ENCODE results near the gene PSMG3.
A peak's percentile ranks its signal among the peaks of the same experiment; 100 is the strongest.
"Not testable (repeated sequence)": the region's sequence is repeated elsewhere in the genome, so short reads cannot be mapped to it uniquely, and the experiment has no call there.

Gene PSMG3

DNA sequence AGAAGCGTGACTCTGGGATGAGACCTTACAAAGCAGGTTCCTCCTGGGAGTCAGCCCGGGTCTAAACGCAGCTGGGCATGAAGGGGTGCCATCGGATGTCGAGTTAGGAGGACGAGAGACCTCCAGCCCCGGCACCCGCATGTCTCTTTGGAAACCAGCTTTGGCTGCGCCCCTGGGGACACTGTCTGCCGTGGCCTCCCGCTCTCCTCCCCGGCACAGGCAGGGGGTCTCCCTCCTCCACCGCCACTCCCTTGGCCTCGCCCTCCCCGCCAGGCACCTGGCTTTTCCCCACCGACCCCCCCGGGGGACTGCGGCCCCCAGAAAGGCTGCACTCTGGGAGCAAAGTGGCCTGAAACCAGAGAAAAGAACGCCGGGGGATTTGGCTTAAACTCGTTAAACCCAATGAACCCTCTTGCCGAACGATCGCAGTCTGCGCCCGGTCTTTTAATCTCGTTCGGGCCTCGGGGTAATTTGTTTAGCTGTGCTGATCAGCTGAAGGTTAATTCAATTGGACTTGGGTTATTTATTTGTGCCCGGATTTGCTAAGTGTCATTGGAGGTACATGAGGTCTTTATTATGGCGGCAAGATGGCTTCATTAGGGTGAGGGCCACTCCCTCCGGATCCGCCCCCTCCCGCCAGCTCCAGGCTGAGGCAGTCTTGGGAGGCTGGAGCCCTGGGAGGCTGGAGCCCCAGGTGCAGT lies 16.4 kb upstream of the PSMG3 start:
- TF ChIP-seq ZFX (IDR thresholded peaks at IDR 0.05), result no peak
- TF ChIP-seq, protein P1, sequence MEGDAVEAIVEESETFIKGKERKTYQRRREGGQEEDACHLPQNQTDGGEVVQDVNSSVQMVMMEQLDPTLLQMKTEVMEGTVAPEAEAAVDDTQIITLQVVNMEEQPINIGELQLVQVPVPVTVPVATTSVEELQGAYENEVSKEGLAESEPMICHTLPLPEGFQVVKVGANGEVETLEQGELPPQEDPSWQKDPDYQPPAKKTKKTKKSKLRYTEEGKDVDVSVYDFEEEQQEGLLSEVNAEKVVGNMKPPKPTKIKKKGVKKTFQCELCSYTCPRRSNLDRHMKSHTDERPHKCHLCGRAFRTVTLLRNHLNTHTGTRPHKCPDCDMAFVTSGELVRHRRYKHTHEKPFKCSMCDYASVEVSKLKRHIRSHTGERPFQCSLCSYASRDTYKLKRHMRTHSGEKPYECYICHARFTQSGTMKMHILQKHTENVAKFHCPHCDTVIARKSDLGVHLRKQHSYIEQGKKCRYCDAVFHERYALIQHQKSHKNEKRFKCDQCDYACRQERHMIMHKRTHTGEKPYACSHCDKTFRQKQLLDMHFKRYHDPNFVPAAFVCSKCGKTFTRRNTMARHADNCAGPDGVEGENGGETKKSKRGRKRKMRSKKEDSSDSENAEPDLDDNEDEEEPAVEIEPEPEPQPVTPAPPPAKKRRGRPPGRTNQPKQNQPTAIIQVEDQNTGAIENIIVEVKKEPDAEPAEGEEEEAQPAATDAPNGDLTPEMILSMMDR (conservative IDR thresholded peaks at IDR 0.05), result no peak

DNA sequence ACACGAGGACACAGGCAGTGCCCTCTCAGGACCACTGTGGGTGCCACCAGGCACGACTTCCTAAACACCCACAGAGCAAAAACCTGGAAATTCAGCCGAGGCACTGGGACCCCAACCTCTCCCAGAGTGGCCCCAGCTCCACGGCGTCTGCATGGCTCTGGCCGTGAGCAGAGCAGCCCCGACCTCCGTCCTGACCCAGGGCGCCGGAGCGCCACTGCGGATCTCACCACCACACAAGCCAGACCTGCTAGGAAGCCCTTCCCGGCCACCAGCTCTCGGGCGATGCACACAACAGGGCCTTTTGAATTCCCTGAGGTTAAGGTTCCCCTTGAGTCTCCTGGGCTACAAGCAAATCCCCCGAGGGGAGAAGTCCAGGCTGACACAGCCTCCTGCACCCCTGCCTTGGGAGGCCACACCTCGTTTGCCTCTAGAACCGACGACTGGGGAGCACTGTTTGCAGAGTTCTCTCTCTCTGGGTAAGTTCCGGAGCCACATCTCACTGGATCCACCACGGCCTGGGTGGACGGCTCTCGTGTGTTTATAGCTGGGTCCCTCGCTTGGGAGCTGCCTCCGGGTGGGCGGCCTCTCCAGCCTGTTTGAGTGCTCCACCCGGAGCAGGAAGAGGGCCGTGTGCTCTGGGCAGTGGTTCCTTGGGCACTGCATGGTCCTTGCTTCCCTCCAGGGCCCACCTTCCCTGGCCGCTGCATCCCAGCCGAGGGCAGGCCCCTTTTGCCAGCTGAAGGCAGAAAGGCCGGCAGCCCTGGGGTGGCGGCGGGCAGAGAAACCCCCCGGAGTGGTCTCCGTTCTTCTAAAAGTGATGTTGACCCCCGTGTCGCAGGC lies 15.5 kb upstream of the PSMG3 start:
- H3K27ac ChIP-seq, result no peak overlapping the region
- TF ChIP-seq, protein P1 (conservative IDR thresholded peaks at IDR 0.05), result no peak
- no peak for TF ChIP-seq ZFX (IDR thresholded peaks at IDR 0.05)

More for the DNA sequence above, 16.4 kb upstream of the PSMG3 start:
- H3K27ac ChIP-seq, result no peak overlapping the region

DNA sequence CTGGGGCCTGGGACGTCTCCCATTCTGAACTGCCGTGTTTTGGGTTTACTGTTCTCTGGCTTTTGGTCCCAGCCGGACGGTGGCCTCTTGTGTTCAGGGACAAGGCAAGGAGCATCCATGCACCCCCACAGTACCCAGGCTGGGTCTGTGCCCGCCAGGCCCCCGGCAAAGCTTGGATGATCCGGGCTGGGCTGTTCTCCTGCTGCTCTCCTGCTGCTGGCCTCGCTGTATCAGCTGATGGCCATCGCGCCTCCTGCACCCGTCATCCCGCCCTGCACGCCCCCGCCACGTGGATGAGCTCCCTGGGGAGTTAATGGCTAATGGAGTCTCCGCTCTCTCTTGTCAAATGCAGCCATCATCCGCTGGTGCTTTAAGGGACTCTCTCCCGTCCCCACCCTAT lies 14.9 kb upstream of the PSMG3 start:
- TF ChIP-seq, protein P1 (conservative IDR thresholded peaks at IDR 0.05), result no peak
- no peak for TF ChIP-seq ZFX (IDR thresholded peaks at IDR 0.05)

DNA sequence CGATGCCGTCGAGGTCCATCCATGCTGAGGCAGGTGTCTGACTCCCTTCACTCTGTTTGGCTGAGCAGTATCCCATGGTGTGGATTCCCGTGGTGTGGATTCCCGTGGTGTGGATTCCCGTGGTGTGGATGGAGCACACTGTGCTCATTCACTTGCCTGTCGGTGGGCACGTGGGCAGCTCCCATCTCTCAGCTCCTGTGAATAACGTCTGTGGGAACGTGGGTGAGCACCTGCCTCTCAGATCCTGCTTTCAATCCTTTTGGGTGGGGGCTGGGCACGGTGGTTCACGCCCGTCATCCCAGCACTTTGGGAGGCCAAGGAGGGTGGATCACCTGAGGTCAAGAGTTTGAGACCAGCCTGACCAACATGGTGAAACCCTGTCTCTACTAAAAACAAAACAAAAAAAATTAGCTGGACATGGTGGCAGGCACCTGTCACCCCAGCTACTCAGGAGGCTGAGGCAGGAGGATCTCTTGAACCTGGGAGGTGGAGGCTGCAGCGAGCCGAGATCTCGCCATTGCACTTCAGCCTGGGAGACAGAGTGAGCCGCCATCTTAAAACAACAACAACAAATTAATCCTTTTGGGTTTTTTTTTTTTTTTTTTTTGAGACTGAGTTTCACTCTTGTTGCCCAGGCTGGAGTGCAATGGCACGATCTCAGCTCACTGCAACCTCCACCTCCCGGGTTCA lies 13.6 kb upstream of the PSMG3 start:
- not testable (repeated sequence) for H3K27ac ChIP-seq

More for the DNA sequence above, 14.9 kb upstream of the PSMG3 start:
- H3K27ac ChIP-seq, result no peak overlapping the region

DNA sequence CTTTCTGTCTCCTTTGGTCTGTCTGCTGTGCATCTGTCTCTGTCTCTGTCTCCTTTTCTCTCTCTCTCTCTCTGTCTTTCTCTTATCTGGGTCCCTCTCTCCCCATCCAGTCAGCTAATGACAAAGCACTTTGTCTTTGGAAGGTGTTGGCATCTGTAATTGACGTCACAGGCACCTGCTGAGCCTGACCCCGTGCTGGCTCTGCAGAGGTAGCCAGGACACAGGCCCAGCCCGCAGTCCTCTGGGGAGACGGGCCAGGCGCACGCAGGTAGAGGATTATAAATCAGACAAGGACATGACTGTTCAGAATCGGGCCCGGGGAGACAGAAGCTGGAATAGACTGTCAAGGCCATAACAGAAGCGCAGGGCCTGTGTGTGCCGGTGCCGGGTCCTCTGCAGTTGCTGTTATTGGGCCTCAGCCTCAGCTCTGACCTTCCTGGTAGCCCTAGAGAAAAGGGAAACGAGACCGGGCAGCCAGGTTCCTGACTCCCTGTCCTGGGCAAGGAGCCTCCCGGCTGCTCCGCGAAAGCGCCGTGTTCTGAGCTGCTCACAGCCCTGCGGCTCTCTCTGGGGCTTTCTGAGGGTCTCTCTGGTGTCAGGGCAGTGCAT lies 10.7 kb upstream of the PSMG3 start:
- no peak overlapping the region for H3K27ac ChIP-seq
- no peak for TF ChIP-seq ZFX (IDR thresholded peaks at IDR 0.05)
- TF ChIP-seq, protein P1 (conservative IDR thresholded peaks at IDR 0.05), result no peak

DNA sequence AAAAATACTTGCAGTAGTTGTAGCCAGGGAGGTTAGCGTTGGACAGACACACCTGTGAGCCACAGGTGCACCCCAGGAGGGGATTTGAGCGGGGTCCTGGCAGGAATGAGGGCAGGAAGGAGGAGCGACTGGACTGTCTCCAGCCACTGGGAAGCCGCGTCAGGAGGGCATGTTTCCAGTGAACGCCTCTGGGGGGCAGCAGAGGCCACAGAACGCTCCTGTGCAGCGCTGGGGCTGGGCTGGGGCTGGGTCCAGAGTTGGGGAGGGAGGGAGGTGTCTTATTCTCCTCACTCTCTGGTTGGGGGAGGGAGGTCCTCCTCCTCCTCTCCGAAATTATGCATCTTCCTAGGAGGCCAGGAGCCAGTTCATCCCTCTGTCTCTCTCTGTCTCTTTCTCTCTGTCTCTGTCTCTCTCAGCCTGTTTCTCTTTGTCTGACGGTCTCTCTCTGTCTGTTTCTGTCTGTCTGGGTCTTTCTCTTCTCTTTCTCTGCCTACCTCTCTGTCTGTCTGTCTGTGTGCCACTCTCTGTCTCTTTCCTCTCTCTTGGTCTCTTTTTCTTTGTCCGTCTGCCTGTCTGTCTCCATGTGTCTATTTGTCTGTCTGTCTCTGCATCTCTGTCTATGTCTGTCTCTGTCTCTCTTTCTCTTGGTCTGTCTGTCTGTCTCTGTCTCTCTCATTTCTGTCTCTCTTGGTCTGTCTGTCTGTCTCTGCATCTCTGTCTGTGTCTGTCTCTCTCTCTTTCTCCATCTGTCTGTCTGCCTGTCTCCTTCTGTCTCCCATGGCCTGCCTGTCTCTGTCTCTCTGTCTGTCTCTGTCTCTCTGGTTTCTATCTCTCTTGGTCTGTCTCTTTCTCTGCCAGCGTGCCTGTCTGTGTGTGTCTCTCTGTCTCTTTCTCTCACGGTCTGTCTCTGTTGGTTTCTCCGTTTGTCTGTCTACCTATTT lies 9.9 kb upstream of the PSMG3 start:
- TF ChIP-seq, protein P1 (conservative IDR thresholded peaks at IDR 0.05), result peak; percentile 93
- TF ChIP-seq ZFX (IDR thresholded peaks at IDR 0.05), result no peak
- no peak overlapping the region for H3K27ac ChIP-seq

DNA sequence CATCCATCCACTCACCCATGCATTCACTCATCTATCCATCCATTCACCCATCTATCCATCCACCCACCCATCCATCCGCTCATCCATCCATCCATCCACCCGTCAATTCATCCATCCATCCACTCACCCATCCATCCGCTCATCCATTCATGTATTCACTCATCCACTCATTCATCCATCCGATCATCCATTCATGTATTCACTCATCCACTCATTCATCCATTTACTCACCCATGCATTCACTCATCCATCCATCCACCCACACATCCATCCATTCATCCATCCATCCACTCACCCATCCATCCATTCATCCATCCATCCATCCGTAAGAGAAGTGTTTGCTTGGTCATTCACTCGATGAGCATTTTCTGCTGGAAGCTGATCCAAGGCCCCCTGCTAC lies 8.7 kb upstream of the PSMG3 start:
- no peak overlapping the region for H3K27ac ChIP-seq
- TF ChIP-seq, protein P1 (conservative IDR thresholded peaks at IDR 0.05), result no peak
- TF ChIP-seq ZFX (IDR thresholded peaks at IDR 0.05), result no peak
